BE2C (cell line): ENCODE data around the gene RNF40.
A peak's percentile ranks its signal among the peaks of the same experiment; 100 is the strongest.

Experiments
- DNase-seq: peaks from one replicate; pipeline ENCODE4 v3.0.0-alpha.2; 2020
- H3K27me3 ChIP-seq: fragments of 250-450 bp; sonication (Bioruptor Pico); 2 replicates; pipeline ENCODE4 v1.5.1; 2020; ENCODE audit warnings: mild to moderate bottlenecking
- H3K36me3 ChIP-seq: fragments of 250-450 bp; sonication (Bioruptor Pico); 2 replicates; pipeline ENCODE4 v1.5.1; 2020; ENCODE audit warnings: mild to moderate bottlenecking
- H3K4me1 ChIP-seq: fragments of 250-450 bp; sonication (Bioruptor Pico); 2 replicates; pipeline ENCODE4 v1.5.1; 2020
- H3K4me3 ChIP-seq: 2 replicates; pipeline ENCODE4 v1.5.1; 2011; ENCODE audit warnings: low read depth, low read length
- H3K9me3 ChIP-seq: fragments of 250-450 bp; sonication (Bioruptor Pico); 2 replicates; pipeline ENCODE4 v1.5.1; 2020
- TF ChIP-seq, protein P1 (sequence below): IDR thresholded peaks from 2 replicates; pipeline ENCODE4 v1.5.1; 2012; ENCODE audit warnings: mild to moderate bottlenecking, low read depth, low read length

Gene RNF40

DNA sequence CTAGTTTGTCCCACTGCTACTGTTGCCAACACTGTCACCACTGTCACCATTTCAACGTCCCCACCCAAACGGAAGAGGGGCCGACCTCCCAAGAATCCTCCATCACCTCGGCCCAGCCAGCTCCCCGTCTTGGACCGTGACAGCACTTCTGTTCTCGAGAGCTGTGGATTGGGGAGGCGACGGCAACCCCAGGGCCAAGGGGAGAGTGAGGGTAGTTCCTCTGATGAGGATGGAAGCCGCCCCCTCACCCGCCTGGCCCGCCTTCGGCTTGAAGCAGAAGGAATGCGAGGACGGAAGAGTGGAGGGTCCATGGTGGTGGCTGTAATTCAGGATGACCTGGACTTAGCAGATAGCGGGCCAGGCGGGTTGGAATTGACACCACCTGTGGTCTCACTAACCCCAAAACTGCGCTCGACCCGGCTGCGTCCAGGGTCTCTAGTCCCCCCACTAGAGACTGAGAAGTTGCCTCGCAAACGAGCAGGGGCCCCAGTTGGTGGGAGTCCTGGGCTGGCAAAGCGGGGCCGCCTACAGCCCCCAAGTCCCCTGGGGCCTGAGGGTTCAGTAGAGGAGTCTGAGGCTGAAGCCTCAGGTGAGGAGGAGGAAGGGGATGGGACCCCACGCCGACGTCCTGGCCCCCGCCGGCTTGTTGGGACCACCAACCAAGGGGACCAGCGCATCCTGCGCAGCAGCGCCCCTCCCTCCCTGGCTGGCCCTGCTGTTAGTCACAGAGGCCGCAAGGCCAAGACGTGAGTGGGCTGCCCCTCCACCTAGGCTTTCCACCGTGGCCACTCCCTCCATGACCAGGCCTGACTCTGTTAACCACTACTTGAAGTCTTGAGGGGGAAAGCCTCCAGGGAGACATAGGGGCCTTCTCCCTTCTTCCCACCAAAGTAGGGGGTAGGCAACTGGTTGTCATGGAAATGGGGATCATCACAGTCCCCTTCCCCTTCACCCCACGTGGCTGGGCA, 22.9 kb upstream of the RNF40 start:
- no peak overlapping the region for H3K4me3 ChIP-seq
- DNase-seq = no peak
- H3K9me3 ChIP-seq = no peaks in the 10 kb centered on the region
- TF ChIP-seq, protein P1, sequence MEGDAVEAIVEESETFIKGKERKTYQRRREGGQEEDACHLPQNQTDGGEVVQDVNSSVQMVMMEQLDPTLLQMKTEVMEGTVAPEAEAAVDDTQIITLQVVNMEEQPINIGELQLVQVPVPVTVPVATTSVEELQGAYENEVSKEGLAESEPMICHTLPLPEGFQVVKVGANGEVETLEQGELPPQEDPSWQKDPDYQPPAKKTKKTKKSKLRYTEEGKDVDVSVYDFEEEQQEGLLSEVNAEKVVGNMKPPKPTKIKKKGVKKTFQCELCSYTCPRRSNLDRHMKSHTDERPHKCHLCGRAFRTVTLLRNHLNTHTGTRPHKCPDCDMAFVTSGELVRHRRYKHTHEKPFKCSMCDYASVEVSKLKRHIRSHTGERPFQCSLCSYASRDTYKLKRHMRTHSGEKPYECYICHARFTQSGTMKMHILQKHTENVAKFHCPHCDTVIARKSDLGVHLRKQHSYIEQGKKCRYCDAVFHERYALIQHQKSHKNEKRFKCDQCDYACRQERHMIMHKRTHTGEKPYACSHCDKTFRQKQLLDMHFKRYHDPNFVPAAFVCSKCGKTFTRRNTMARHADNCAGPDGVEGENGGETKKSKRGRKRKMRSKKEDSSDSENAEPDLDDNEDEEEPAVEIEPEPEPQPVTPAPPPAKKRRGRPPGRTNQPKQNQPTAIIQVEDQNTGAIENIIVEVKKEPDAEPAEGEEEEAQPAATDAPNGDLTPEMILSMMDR = no peak
- H3K27me3 ChIP-seq = no peaks in the 10 kb centered on the region
- peaks cover 39% of the 10 kb centered on the region for H3K36me3 ChIP-seq
- peaks cover 13% of the 10 kb centered on the region for H3K4me1 ChIP-seq

DNA sequence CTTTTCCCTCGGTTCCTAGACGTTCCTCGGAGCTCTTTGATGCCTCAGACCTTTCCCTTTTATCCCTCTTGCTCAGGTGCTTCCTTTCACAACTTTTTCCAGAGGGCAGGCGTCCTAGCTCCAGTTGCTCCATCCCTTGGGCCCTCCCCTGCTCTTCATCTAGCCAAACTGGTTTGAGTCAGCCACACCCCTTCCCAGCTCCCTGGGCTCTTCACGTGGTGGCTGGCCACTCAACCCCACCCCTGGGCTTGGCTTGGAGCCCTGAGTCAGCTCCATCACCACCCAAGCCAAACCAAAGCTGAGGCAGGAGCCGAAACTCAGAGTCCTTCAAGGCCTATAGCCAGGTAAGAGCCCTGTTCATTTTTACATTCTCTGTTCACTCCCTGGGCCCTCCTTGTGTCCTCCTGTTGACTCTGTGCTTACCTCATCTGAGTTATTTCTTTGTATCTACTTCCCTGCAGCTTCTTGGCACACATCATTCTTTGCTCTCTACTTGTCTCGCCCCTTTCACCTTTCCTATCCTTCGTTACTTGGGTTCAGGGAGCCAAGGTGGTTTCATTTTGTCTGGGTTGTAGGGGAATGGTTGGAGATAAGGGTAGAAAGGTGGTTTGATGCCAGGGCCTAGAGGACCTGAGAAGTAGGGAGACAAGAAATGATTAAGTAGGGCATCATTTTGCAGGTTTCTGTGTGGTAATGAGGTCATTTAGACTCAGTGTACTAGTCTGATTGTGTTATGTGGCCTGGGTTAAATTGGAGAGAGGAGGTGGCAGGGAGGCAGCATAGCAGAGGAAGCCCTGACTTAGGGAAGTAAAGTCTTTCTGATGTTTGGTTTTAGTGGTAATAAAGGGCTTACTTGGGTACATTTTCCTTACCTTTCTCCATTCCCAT, 21.5 kb upstream of the RNF40 start:
- peaks cover 13% of the 10 kb centered on the region for H3K4me1 ChIP-seq
- DNase-seq = no peak
- TF ChIP-seq, protein P1 = no peak
- no peaks in the 10 kb centered on the region for H3K27me3 ChIP-seq
- no peaks in the 10 kb centered on the region for H3K9me3 ChIP-seq
- H3K4me3 ChIP-seq = no peak overlapping the region
- H3K36me3 ChIP-seq = peaks cover 35% of the 10 kb centered on the region

DNA sequence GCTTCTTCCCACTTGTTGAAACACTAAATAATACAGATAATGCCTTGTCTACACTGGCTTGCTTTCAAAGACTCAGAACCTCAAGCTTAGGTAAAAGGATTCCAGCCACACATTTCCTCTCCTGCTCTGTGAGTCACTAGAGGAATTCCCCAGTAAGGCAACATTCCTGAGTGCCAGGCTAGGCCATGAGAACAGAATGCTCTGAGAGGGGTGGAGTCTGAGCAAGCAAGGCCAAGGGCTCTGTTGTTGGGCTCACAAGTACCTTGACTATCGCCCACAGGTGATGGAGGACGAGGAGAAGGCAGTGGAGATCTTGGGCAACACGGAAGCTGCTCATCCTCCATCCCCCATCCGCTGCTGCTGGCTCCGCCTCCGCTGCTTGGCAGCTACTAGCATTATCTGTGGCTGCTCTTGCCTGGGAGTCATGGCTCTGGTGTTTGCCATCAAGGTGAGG, 20.6 kb upstream of the RNF40 start:
- peaks cover 30% of the 10 kb centered on the region for H3K36me3 ChIP-seq
- H3K4me3 ChIP-seq = no peak overlapping the region
- peaks cover 13% of the 10 kb centered on the region for H3K4me1 ChIP-seq
- DNase-seq = peak; percentile 65
- H3K27me3 ChIP-seq = no peaks in the 10 kb centered on the region
- TF ChIP-seq, protein P1 = no peak
- no peaks in the 10 kb centered on the region for H3K9me3 ChIP-seq

DNA sequence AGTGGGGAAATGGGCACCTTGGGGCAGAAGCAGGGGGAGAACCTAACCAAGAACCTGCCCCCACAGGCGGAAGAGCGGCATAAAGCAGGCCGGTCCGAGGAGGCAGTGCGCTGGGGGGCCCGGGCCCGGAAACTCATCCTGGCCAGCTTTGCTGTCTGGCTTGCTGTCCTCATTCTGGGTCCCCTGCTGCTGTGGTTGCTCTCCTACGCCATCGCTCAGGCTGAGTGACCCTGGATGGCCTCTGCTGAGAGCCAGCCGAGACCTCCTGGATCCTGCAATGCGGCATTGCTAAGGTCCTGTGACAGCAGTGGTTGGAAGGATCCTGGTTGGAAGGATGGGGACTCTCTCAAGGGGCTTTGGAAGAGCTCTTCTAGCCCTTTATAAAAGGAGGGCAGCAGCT, 18.4 kb upstream of the RNF40 start:
- no peaks in the 10 kb centered on the region for H3K9me3 ChIP-seq
- H3K4me1 ChIP-seq = peaks cover 13% of the 10 kb centered on the region
- peaks cover 9% of the 10 kb centered on the region for H3K36me3 ChIP-seq
- TF ChIP-seq, protein P1 = no peak
- no peak overlapping the region for H3K4me3 ChIP-seq
- H3K27me3 ChIP-seq = no peaks in the 10 kb centered on the region
- DNase-seq = no peak

DNA sequence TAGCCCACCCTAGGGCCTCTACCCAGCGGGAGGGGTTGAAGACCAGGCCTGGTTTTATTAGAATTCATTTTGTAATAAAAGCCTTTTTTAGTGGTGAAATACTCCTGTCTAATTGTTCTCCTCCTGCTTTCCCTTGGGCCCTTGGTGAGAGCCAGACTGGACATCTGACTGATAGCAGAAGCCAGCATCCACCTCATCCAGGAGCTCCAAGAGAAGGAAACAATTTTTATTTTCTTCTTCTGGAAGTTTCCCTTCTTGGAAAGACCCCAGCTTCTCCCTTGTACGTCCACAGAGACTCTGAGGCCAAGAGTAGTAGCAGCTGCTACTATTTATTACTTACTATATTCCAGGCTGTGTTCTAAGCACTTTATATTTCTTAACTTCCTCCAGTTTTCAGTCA, 17.9 kb upstream of the RNF40 start:
- Histone ChIP-seq H3K4me1 (peaks cover 13% of the 10 kb centered on the region), H3K36me3 (peaks cover 4% of the 10 kb centered on the region), H3K9me3 (no peaks in the 10 kb centered on the region), H3K27me3 (no peaks in the 10 kb centered on the region), H3K4me3 (no peak overlapping the region)
- TF ChIP-seq, protein P1 = no peak
- no peak for DNase-seq
